Measurements from ENCODE around the gene RAPGEF5.

The RAPGEF5 gene

GRCh38 chr7:22216832-22217475, 140.0 kb downstream of the RAPGEF5 start:
- no peak for DNase-seq (ENCODE audit: low read depth in 2 of 2)

- no peak for DNase-seq (ENCODE audit: low read depth in 2 of 2)
Measured at GRCh38 chr7:22216309-22216708, 140.6 kb downstream of the RAPGEF5 start.

GRCh38 chr7:22214000-22214399, 143.0 kb downstream of the RAPGEF5 start:
- DNase-seq (ENCODE audit: low read depth in 2 of 2) = no peak

GRCh38 chr7:22213081-22213480, 143.9 kb downstream of the RAPGEF5 start:
- no peak for DNase-seq (ENCODE audit: low read depth in 2 of 2)

- no peak for DNase-seq (ENCODE audit: low read depth in 2 of 2)
Measured at GRCh38 chr7:22210967-22211366, 146.0 kb downstream of the RAPGEF5 start.

GRCh38 chr7:22210355-22210754, 146.6 kb downstream of the RAPGEF5 start:
- no peak for DNase-seq (ENCODE audit: low read depth in 2 of 2)

GRCh38 chr7:22208799-22209198, 148.2 kb downstream of the RAPGEF5 start:
- DNase-seq (ENCODE audit: low read depth in 2 of 2) = no peak

- no peak for DNase-seq (ENCODE audit: low read depth in 2 of 2)
Measured at GRCh38 chr7:22207724-22208225, 149.2 kb downstream of the RAPGEF5 start.

GRCh38 chr7:22205631-22206030, 151.3 kb downstream of the RAPGEF5 start:
- no peak for DNase-seq (ENCODE audit: low read depth in 2 of 2)

- no peak for DNase-seq (ENCODE audit: low read depth in 2 of 2)
Measured at GRCh38 chr7:22204312-22204711, 152.6 kb downstream of the RAPGEF5 start.

- no peak for DNase-seq (ENCODE audit: low read depth in 2 of 2)
Measured at GRCh38 chr7:22202141-22202540, 154.8 kb downstream of the RAPGEF5 start.

GRCh38 chr7:22201186-22201880, 155.6 kb downstream of the RAPGEF5 start:
- DNase-seq (ENCODE audit: low read depth in 2 of 2) = no peak

GRCh38 chr7:22200777-22201176, 156.2 kb downstream of the RAPGEF5 start:
- no peak for DNase-seq (ENCODE audit: low read depth in 2 of 2)

GRCh38 chr7:22200238-22200637, 156.7 kb downstream of the RAPGEF5 start:
- DNase-seq (ENCODE audit: low read depth in 2 of 2) = no peak

GRCh38 chr7:22197376-22197775, 159.6 kb downstream of the RAPGEF5 start:
- no peak for DNase-seq (ENCODE audit: low read depth in 2 of 2)

- no peak for DNase-seq (ENCODE audit: low read depth in 2 of 2)
Measured at GRCh38 chr7:22196429-22196828, 160.5 kb downstream of the RAPGEF5 start.

GRCh38 chr7:22195397-22196172, 161.4 kb downstream of the RAPGEF5 start:
- no peak for DNase-seq (ENCODE audit: low read depth in 2 of 2)

GRCh38 chr7:22194658-22195273, 162.2 kb downstream of the RAPGEF5 start:
- no peak for DNase-seq (ENCODE audit: low read depth in 2 of 2)

- no peak for DNase-seq (ENCODE audit: low read depth in 2 of 2)
Measured at GRCh38 chr7:22193450-22193983, 163.4 kb downstream of the RAPGEF5 start.

- DNase-seq (ENCODE audit: low read depth in 2 of 2) = no peak
Measured at GRCh38 chr7:22192801-22193200, 164.2 kb downstream of the RAPGEF5 start.

GRCh38 chr7:22190736-22191135, 166.2 kb downstream of the RAPGEF5 start:
- DNase-seq (ENCODE audit: low read depth in 2 of 2) = no peak

GRCh38 chr7:22189741-22190140, 167.2 kb downstream of the RAPGEF5 start:
- DNase-seq (ENCODE audit: low read depth in 2 of 2) = no peak

All from stimulated activated CD8-positive, alpha-beta memory T cell treated with anti-CD3 and anti-CD28 coated beads, Interleukin-15, amount 100 ng/mL, for 48 hours (primary cell).